Fibroblast of lung (primary cell): ENCODE results near the gene LRRIQ3.

Source experiments
- EZH2 ChIP-seq: IDR thresholded peaks from 2 replicates; pipeline ENCODE4 v1.5.1; 2012; ENCODE audit warnings: low read length, control low read depth, mild to moderate bottlenecking; ENCODE audit errors: missing control alignments
- TF ChIP-seq, protein P1 (sequence below), 2 donors: IDR thresholded peaks in 1 of 2; conservative IDR thresholded peaks in 1 of 2; 1 replicate in 1 of 2; 2 replicates in 1 of 2; pipeline ENCODE4 v1.5.1; 2011 to 2012; ENCODE audit warnings: low read length in 2 of 2, control low read depth in 1 of 2, inconsistent platforms in 1 of 2, low read depth in 1 of 2, mild to moderate bottlenecking in 1 of 2

- TF ChIP-seq, protein P1, sequence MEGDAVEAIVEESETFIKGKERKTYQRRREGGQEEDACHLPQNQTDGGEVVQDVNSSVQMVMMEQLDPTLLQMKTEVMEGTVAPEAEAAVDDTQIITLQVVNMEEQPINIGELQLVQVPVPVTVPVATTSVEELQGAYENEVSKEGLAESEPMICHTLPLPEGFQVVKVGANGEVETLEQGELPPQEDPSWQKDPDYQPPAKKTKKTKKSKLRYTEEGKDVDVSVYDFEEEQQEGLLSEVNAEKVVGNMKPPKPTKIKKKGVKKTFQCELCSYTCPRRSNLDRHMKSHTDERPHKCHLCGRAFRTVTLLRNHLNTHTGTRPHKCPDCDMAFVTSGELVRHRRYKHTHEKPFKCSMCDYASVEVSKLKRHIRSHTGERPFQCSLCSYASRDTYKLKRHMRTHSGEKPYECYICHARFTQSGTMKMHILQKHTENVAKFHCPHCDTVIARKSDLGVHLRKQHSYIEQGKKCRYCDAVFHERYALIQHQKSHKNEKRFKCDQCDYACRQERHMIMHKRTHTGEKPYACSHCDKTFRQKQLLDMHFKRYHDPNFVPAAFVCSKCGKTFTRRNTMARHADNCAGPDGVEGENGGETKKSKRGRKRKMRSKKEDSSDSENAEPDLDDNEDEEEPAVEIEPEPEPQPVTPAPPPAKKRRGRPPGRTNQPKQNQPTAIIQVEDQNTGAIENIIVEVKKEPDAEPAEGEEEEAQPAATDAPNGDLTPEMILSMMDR (conservative IDR thresholded peaks at IDR 0.05 in 1 of 2, IDR thresholded peaks at IDR 0.05 in 1 of 2; ENCODE audit: low read depth in 1 of 2, low read length in 2 of 2), result no peak
- TF ChIP-seq EZH2, result no peak
Observed at GRCh38 chr1:74160046-74160445, 37.9 kb downstream of the LRRIQ3 start.
